Panc1 (cell line): ENCODE data around the gene CRYGN.

Source experiments
- POLR2AphosphoS5 ChIP-seq: IDR thresholded peaks from 2 replicates; pipeline ENCODE4 v1.6.1; 2012; ENCODE audit warnings: mild to moderate bottlenecking, low read depth, low read length, moderate library complexity
- SIN3A ChIP-seq: IDR thresholded peaks from 2 replicates; pipeline ENCODE4 v1.6.1; 2012; ENCODE audit warnings: low read depth, mild to moderate bottlenecking, low read length, moderate library complexity, borderline replicate concordance; ENCODE audit not compliant: insufficient read depth
- TCF7L2 ChIP-seq: IDR thresholded peaks from 2 replicates; pipeline ENCODE4 v1.6.1; 2011; ENCODE audit warnings: mild to moderate bottlenecking, low read depth, low read length, inconsistent platforms
- TF ChIP-seq, protein P1 (sequence below): fragments of 450-650 bp; IDR thresholded peaks from 2 replicates; pipeline ENCODE4 v1.5.1; 2017; ENCODE audit warnings: mild to moderate bottlenecking
- TF ChIP-seq, protein P2 (sequence below), 2 experiments: IDR thresholded peaks; 2 replicates each; pipeline ENCODE4 v1.6.1; 2011 to 2012; ENCODE audit warnings: low read depth in 2 of 2, control low read depth in 1 of 2, low read length in 1 of 2, mild to moderate bottlenecking in 1 of 2, moderate library complexity in 1 of 2; ENCODE audit not compliant: insufficient read depth in 1 of 2

DNA sequence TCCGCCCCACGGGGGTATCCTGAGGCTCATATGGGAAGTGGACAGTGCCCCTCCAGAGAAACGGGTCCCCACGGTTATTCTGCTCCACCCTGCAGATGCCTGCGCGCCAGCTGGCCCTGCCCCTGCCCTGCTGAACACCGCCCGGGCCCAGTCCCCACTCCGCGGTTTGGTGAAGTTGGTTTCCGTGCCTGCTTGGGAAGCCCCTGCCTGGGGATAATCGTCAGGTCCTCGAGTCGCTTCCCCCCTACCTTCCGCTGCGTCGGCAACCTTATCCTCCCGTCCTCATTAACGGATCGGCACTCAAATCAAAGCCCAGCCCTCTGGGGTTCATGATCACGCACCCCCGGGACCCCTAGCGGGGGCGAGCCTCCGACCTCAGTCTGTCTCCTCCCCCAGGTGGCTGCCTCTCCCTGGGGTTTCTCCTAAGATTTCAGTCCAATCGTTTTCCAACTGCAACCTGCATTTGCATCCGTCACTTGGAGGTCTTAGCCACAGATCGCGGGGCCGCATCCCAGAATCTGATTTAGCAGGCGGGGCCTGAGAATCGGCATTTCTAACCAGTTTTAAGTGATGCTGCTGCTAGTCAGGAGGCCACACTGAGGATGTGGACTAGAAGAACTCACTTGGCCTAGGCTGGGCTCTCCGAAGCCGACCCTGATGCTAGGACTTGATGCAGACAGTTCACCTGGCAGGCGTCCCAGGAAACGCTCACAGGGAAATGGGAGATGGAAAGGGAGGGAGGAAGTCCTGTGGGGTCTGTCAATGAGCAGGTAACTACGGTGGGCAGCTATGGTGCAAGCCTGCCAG, 57.7 kb downstream of the CRYGN start:
- TF ChIP-seq POLR2AphosphoS5 (no peak), SIN3A (no peak), TCF7L2 (no peak)
- TF ChIP-seq, protein P1, sequence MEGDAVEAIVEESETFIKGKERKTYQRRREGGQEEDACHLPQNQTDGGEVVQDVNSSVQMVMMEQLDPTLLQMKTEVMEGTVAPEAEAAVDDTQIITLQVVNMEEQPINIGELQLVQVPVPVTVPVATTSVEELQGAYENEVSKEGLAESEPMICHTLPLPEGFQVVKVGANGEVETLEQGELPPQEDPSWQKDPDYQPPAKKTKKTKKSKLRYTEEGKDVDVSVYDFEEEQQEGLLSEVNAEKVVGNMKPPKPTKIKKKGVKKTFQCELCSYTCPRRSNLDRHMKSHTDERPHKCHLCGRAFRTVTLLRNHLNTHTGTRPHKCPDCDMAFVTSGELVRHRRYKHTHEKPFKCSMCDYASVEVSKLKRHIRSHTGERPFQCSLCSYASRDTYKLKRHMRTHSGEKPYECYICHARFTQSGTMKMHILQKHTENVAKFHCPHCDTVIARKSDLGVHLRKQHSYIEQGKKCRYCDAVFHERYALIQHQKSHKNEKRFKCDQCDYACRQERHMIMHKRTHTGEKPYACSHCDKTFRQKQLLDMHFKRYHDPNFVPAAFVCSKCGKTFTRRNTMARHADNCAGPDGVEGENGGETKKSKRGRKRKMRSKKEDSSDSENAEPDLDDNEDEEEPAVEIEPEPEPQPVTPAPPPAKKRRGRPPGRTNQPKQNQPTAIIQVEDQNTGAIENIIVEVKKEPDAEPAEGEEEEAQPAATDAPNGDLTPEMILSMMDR = no peak
- TF ChIP-seq, protein P2, sequence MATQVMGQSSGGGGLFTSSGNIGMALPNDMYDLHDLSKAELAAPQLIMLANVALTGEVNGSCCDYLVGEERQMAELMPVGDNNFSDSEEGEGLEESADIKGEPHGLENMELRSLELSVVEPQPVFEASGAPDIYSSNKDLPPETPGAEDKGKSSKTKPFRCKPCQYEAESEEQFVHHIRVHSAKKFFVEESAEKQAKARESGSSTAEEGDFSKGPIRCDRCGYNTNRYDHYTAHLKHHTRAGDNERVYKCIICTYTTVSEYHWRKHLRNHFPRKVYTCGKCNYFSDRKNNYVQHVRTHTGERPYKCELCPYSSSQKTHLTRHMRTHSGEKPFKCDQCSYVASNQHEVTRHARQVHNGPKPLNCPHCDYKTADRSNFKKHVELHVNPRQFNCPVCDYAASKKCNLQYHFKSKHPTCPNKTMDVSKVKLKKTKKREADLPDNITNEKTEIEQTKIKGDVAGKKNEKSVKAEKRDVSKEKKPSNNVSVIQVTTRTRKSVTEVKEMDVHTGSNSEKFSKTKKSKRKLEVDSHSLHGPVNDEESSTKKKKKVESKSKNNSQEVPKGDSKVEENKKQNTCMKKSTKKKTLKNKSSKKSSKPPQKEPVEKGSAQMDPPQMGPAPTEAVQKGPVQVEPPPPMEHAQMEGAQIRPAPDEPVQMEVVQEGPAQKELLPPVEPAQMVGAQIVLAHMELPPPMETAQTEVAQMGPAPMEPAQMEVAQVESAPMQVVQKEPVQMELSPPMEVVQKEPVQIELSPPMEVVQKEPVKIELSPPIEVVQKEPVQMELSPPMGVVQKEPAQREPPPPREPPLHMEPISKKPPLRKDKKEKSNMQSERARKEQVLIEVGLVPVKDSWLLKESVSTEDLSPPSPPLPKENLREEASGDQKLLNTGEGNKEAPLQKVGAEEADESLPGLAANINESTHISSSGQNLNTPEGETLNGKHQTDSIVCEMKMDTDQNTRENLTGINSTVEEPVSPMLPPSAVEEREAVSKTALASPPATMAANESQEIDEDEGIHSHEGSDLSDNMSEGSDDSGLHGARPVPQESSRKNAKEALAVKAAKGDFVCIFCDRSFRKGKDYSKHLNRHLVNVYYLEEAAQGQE (IDR thresholded peaks at IDR 0.05; ENCODE audit: insufficient read depth in 1 of 2, low read depth in 2 of 2, low read length in 1 of 2) = no peak
